H1 (cell line): ENCODE data around the gene TMEM151A.

ENCODE experiments used
- CEBPB ChIP-seq: IDR thresholded peaks from 2 replicates; pipeline ENCODE4 v1.6.1; 2012; ENCODE audit warnings: low read depth, low read length
- CREB1 ChIP-seq: IDR thresholded peaks from 2 replicates; pipeline ENCODE4 v1.6.1; 2012; ENCODE audit warnings: inconsistent platforms
- FOSL1 ChIP-seq: IDR thresholded peaks from 2 replicates; pipeline ENCODE4 v1.6.1; 2011; ENCODE audit warnings: mild to moderate bottlenecking, low read depth, low read length, moderate library complexity; ENCODE audit not compliant: insufficient read depth
- GTF2F1 ChIP-seq: IDR thresholded peaks from 2 replicates; pipeline ENCODE4 v1.6.1; 2012; ENCODE audit warnings: low read depth, low read length, improper control_type of control experiment, borderline replicate concordance
- JUND ChIP-seq: IDR thresholded peaks from 2 replicates; pipeline ENCODE4 v1.6.1; 2011; ENCODE audit warnings: mild to moderate bottlenecking, improper control_type of control experiment, low read length
- POLR2A ChIP-seq, 2 experiments: IDR thresholded peaks; 1 replicate in 1 of 2; 2 replicates in 1 of 2; pipeline ENCODE4 v1.6.1; 2011; ENCODE audit warnings: low read depth in 2 of 2, low read length in 2 of 2, mild to moderate bottlenecking in 2 of 2; ENCODE audit errors: control extremely low read depth in 1 of 2
- POLR2AphosphoS5 ChIP-seq: IDR thresholded peaks from 2 replicates; pipeline ENCODE4 v1.6.1; 2011; ENCODE audit warnings: low read depth, low read length
- YY1 ChIP-seq: IDR thresholded peaks from 2 replicates; pipeline ENCODE4 v1.6.1; 2011; ENCODE audit warnings: low read depth, mild to moderate bottlenecking, low read length
- TF ChIP-seq, protein P1 (sequence below): IDR thresholded peaks from 2 replicates; pipeline ENCODE4 v1.6.1; 2012; ENCODE audit warnings: inconsistent platforms
- TF ChIP-seq, protein P2 (sequence below), 3 experiments: IDR thresholded peaks; 1 replicate in 2 of 3; 2 replicates in 1 of 3; pipeline versions ENCODE4 v1.5.1 to v1.6.1; 2011; ENCODE audit warnings: low read length in 3 of 3, mild to moderate bottlenecking in 3 of 3, inconsistent platforms in 2 of 3, low read depth in 1 of 3, moderate library complexity in 1 of 3; ENCODE audit not compliant: insufficient read depth in 1 of 3; ENCODE audit errors: control extremely low read depth in 1 of 3

DNA sequence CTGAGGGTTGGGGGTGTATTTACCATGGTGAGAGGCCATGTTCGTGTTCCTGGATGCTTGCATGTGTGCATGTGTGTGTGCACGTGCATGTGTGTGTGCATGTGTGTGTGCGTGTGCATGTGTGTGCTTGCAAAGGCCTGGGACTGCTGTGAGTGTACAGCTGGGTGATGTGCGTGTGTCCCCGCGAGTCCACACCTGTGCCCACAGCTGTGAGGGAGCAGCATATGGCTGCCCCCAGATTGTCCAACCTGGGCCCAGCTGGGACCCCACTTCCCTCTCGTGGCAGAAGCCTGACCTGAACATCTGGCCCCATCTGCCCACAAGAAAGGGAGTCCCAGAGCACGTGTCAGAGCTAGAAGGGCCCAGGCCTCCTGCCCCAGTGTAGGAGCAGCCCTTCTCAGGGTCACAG, 33.6 kb downstream of the TMEM151A start:
- TF ChIP-seq CREB1 (no peak), CEBPB (no peak), YY1 (no peak), POLR2A (IDR thresholded peaks at IDR 0.05; ENCODE audit: control extremely low read depth in 1 of 2, low read depth in 2 of 2, low read length in 2 of 2) (no peak), GTF2F1 (no peak), POLR2AphosphoS5 (no peak), JUND (no peak), FOSL1 (no peak)
- TF ChIP-seq, protein P1, sequence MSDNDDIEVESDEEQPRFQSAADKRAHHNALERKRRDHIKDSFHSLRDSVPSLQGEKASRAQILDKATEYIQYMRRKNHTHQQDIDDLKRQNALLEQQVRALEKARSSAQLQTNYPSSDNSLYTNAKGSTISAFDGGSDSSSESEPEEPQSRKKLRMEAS = no peak
- TF ChIP-seq, protein P2, sequence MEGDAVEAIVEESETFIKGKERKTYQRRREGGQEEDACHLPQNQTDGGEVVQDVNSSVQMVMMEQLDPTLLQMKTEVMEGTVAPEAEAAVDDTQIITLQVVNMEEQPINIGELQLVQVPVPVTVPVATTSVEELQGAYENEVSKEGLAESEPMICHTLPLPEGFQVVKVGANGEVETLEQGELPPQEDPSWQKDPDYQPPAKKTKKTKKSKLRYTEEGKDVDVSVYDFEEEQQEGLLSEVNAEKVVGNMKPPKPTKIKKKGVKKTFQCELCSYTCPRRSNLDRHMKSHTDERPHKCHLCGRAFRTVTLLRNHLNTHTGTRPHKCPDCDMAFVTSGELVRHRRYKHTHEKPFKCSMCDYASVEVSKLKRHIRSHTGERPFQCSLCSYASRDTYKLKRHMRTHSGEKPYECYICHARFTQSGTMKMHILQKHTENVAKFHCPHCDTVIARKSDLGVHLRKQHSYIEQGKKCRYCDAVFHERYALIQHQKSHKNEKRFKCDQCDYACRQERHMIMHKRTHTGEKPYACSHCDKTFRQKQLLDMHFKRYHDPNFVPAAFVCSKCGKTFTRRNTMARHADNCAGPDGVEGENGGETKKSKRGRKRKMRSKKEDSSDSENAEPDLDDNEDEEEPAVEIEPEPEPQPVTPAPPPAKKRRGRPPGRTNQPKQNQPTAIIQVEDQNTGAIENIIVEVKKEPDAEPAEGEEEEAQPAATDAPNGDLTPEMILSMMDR (IDR thresholded peaks at IDR 0.05; ENCODE audit: control extremely low read depth in 1 of 3, insufficient read depth in 1 of 3, low read depth in 1 of 3, low read length in 3 of 3) = no peak
